GM19238 (cell line): ENCODE measurements around the gene ZC3H10.
"Not testable (repeated sequence)": the region's sequence is repeated elsewhere in the genome, so short reads cannot be mapped to it uniquely, and the experiment has no call there.

ENCODE experiments used
- DNase-seq: peaks from one replicate; pipeline ENCODE4 v3.0.0; 2011; ENCODE audit warnings: low spot score; ENCODE audit not compliant: insufficient read length

The ZC3H10 gene, protein sequence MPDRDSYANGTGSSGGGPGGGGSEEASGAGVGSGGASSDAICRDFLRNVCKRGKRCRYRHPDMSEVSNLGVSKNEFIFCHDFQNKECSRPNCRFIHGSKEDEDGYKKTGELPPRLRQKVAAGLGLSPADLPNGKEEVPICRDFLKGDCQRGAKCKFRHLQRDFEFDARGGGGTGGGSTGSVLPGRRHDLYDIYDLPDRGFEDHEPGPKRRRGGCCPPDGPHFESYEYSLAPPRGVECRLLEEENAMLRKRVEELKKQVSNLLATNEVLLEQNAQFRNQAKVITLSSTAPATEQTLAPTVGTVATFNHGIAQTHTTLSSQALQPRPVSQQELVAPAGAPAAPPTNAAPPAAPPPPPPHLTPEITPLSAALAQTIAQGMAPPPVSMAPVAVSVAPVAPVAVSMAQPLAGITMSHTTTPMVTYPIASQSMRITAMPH

DNA sequence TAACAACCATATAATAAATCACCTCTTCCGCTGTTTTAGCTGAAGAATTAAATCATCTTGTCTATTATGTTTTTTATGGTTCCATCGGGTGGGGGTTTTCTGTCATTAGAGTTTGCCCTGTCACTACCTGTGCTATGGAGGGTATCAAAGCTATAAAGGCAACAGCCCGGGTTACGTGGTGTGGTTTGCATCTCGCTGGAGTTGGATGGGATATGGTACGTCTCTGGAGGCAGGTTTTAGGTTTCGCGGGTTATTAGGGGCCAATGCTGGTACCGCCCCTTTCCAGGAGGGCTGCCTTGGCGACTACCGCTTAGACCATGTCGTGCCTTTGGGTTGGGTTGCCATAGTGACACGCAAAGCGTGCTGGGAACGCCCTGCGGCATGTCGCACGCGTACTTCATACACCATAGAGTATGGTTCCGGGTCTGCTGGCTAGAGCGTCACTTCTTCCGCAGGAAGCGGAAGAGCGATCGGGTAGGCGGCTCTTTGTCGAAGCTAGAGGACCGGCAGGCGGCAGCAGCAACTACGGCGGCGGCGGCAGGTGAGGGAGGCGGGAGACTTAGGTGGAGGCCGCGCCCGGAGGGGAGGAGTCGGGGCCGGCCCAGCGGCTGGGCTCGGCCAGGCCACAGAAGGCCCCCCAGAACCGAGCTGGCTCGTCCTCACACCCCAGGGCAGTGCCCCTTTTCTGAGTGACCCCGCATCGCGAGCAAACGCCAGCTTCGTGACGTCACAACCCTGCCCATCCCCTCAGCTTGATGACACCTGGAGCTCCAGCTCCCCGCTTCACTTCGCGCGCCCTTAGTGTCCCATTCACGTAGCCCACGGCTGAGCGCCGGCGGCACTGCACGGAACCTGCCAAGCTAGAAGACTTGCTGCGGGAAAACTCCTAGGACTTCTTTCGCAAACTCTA lies at the start of gene ZC3H10:
ZC3H10 (plus strand) TSS at position 489 of the 910 bp plus-strand sequence. CDS start 2,297 bp downstream, outside the sequence.
- peak; percentile 81 for DNase-seq

GRCh38 chr12:56071648-56072047 lies 46.4 kb upstream of the ZC3H10 start:
- no peak for DNase-seq

- no peak for DNase-seq
These were observed 43.7 kb upstream of the ZC3H10 start for GRCh38 chr12:56074396-56074795.

DNA sequence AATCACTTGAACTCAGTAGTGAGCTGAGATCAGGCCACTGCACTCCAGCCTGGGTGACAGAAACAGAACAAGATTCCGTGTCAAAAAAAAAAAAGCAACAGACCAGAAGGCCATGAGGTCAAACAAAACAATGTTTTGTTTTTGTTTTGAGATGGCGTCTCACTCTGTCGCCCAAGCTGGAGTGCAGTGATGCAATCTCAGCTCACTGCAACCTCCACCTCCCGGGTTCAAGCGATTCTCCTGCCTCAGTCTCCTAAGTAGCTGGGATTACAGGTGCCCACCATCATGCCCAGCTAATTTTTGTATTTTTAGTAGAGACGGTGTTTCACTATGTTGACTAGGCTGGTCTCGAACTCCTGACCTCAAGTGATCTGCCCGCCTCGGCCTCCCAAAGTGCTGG lies 40.1 kb upstream of the ZC3H10 start:
- DNase-seq, result not testable (repeated sequence)

DNA sequence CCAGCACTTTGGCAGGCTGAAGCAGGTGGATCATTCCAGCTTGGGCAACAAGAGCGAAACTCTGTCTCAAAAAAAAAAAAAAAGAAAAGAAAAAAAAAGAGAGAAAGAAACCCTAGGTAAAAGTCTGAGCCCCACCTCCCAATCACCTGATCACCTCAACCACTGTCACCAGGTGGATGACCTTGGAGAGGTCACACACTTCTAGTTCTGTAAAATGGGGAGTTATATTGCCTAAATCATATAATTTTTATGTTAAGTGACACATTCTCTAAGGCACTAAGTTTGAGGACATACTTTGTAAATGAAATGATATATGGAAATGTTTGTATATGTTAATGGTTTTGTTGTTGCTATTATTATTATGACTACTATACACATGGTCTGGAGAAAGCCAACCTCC lies 39.6 kb upstream of the ZC3H10 start:
- DNase-seq, result no peak

GRCh38 chr12:56078931-56079722 lies 38.9 kb upstream of the ZC3H10 start:
- DNase-seq, result peak; percentile 68

- DNase-seq, result peak; percentile 33
These were observed 38.1 kb upstream of the ZC3H10 start, which contains the start of gene ERBB3 for GRCh38 chr12:56079723-56080555. ERBB3 (plus strand) TSS chr12:56080165; CDS start chr12:56080301, 136 bp downstream.

DNA sequence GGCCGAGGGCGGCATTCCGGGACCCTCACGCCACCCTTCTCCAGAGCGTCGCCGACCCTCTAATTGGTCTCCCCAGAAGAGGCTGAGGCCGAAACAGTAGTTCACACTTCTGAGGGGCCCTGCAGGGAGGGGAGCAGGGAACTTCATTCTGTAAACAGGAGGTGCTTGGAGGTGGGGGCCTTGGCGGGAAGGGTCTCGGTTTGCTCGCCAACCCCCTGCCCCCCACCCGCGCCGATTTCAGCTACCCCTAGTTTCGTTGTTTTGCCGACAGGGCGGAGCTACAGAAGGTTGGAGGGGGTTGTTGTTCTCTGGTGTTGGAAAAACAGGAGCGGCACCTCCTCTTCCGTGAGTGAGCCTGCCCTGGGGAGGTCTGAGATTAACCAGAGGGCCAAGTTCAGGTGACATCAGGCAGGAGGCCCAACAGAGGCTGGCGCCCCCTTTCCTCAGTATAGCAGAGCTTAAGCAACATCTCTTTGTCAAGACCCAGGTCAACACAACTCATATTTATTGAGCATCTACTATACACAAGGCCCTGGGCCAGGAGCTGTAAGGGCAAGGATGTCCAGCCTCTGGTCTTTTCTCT lies 37.4 kb upstream of the ZC3H10 start:
- DNase-seq, result no peak

- no peak for DNase-seq
These were observed 36.4 kb upstream of the ZC3H10 start for GRCh38 chr12:56081393-56082347.

- no peak for DNase-seq
These were observed 35.7 kb upstream of the ZC3H10 start for GRCh38 chr12:56082382-56082781.

DNA sequence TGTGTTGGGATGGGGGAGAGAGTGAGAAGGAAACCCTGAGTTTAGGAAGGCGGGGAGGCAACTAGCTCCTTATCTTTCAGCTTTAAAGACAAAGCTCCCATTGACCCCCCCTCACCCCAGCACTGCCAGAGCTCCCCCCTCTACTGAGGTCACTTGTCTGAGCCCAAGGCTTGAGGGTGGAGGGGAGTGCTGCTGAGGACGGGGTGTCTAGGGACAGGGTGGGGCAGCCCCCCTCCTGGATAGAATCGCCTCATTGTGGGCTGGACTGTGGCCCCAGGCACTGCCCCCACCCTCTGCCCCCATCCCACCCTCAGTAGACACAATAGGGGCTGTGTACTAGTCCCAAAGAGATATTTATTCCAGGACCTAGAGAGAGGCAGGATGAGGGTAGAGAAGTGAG lies 35.1 kb upstream of the ZC3H10 start:
- DNase-seq, result no peak

DNA sequence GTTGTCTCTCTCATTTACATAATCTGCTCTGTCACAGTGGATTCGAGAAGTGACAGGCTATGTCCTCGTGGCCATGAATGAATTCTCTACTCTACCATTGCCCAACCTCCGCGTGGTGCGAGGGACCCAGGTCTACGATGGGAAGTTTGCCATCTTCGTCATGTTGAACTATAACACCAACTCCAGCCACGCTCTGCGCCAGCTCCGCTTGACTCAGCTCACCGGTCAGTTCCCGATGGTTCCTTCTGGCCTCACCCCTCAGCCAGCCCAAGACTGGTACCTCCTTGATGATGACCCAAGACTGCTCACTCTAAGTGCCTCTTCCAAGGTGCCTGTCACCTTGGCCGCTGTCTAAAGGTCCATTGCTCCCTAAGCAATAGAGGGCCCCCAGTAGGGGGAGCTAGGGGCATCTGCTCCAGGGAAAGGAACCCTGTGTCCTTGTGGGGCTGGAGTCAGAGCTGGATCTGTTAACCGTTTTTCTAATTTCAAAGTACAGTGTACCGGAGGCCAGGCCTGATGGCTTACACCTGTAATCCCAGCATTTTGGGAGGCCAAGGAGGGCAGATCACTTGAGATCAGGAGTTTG lies 33.0 kb upstream of the ZC3H10 start:
- no peak for DNase-seq

GRCh38 chr12:56086096-56086495 lies 32.0 kb upstream of the ZC3H10 start:
- DNase-seq, result no peak

DNA sequence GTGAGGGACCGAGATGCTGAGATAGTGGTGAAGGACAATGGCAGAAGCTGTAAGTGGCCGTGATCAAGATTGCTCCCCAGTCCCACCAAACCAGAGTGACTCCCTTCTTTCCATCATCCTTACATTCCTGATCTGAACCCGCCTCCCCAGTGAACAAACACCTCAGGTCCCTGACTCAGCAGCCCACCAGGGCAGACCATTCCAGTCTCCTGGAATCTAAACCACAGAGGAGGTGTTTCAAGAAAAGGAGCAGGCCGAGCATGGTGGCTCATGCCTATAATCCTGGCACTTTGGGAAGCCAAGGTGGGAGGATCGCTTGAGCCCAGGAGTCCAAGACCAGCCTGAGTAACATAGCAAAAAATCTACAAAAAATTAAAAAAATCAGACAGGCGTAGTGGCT lies 31.5 kb upstream of the ZC3H10 start:
- DNase-seq, result no peak

- DNase-seq, result no peak
These were observed 30.8 kb upstream of the ZC3H10 start for GRCh38 chr12:56087220-56087619.

DNA sequence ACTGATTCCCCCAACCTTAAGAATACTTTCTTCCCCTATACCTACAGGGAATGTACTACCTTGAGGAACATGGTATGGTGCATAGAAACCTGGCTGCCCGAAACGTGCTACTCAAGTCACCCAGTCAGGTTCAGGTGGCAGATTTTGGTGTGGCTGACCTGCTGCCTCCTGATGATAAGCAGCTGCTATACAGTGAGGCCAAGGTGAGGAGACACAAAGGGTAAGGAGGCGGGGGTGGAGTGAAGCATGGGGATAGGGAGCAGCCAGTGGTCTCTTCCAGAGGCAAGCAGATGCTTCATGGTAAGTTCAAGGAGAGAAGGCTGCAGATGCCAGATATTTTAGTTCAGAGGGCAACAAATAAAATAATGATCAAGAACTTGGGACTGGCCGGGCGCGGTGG lies 20.3 kb upstream of the ZC3H10 start:
- no peak for DNase-seq

DNA sequence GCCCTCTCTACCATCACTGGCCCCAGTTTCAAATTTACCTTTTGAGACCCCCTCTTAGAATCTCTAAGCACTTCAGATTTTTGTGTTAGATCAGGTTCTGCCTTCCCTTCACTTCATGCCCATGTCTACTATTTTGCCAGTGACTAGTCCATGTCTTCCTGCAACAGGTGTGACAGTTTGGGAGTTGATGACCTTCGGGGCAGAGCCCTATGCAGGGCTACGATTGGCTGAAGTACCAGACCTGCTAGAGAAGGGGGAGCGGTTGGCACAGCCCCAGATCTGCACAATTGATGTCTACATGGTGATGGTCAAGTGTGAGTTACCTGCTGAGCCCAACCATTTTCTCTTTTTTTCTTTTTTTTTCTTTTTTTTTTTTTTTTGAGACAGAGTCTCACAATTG lies 19.5 kb upstream of the ZC3H10 start:
- DNase-seq, result no peak

DNA sequence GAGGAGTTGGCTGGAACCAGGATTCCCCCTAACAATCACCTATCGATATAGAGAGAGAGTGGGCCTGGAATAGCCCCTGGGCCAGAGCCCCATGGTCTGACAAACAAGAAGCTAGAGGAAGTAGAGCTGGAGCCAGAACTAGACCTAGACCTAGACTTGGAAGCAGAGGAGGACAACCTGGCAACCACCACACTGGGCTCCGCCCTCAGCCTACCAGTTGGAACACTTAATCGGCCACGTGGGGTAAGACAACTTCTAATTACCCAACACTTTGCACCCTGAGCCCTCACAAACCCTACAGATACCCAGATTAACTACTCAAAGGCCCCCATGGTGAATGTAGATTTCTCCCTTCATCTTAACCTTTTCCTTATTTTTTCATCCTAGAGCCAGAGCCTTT lies 18.3 kb upstream of the ZC3H10 start:
- no peak for DNase-seq

DNA sequence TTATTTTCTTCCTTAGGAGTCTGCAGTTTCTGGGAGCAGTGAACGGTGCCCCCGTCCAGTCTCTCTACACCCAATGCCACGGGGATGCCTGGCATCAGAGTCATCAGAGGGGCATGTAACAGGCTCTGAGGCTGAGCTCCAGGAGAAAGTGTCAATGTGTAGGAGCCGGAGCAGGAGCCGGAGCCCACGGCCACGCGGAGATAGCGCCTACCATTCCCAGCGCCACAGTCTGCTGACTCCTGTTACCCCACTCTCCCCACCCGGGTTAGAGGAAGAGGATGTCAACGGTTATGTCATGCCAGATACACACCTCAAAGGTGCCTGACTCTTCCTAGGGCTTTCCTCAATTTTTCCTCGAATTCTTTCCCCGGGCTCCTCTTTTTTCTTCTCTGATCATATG lies 17.0 kb upstream of the ZC3H10 start:
- DNase-seq, result no peak
